Measurements from ENCODE around the gene RBBP4. TPM values are rescaled to one million over a fixed set of nuclear protein-coding genes. Genes with fewer than 3 reads are reported as not detected.

The RBBP4 gene
- total and polyA plus RNA-seq, 2 donors from 2014 or later = 49.5 to 177 TPM

GRCh38 chr1:32685498-32685897 lies 34.5 kb downstream of the RBBP4 start:
- Histone ChIP-seq H3K36me3 (ENCODE audit: control insufficient read depth in 2 of 3, insufficient read depth in 3 of 3, low read length in 3 of 3) (peaks cover 12 to 31% (median 16%) of the 10 kb centered on the region in 3 donors), H3K9me3 (ENCODE audit: control insufficient read depth in 2 of 3, insufficient read depth in 1 of 3, low read length in 3 of 3) (no peaks in the 10 kb centered on the region), H3K4me1 (ENCODE audit: control insufficient read depth in 2 of 3, insufficient read depth in 2 of 3, low read depth in 1 of 3, low read length in 3 of 3) (peaks cover 0 to 7% (median 0%) of the 10 kb centered on the region in 3 donors), H3K27ac (ENCODE audit: low read depth in 2 of 2, low read length in 2 of 2) (no peak overlapping the region), H3K27me3 (ENCODE audit: control insufficient read depth, insufficient read depth, low read length) (no peaks in the 10 kb centered on the region), H3K4me3 (ENCODE audit: low read length in 3 of 3) (no peak overlapping the region), H3K9ac (ENCODE audit: low read length in 3 of 3) (no peak overlapping the region)
- intact Hi-C loops (cut with DNase I) = no loop called here
- FAIRE-seq (no peak), DNase-seq (no peak)
- TF ChIP-seq CTCF (IDR thresholded peaks at IDR 0.05; ENCODE audit: borderline replicate concordance, extremely low read depth, insufficient read depth) = no peak

- H3K4me3 ChIP-seq (ENCODE audit: low read length in 3 of 3) = no peak overlapping the region
- H3K9me3 ChIP-seq (ENCODE audit: control insufficient read depth in 2 of 3, insufficient read depth in 1 of 3, low read length in 3 of 3) = no peaks in the 10 kb centered on the region
- no peak for TF ChIP-seq CTCF (IDR thresholded peaks at IDR 0.05; ENCODE audit: borderline replicate concordance, extremely low read depth, insufficient read depth)
- peaks cover 4 to 28% (median 10%) of the 10 kb centered on the region in 3 donors for H3K36me3 ChIP-seq (ENCODE audit: control insufficient read depth in 2 of 3, insufficient read depth in 3 of 3, low read length in 3 of 3)
- no peak overlapping the region for H3K9ac ChIP-seq (ENCODE audit: low read length in 3 of 3)
- no peaks in the 10 kb centered on the region for H3K27me3 ChIP-seq (ENCODE audit: control insufficient read depth, insufficient read depth, low read length)
- intact Hi-C loops (cut with DNase I) = no loop called here
- H3K4me1 ChIP-seq (ENCODE audit: control insufficient read depth in 2 of 3, insufficient read depth in 2 of 3, low read depth in 1 of 3, low read length in 3 of 3) = peaks cover 0 to 2% (median 0%) of the 10 kb centered on the region in 3 donors
- DNase-seq (no peak), FAIRE-seq (no peak)
- no peak overlapping the region for H3K27ac ChIP-seq (ENCODE audit: low read depth in 2 of 2, low read length in 2 of 2)
These were observed 35.4 kb downstream of the RBBP4 start for GRCh38 chr1:32686387-32686786.

- DNase-seq (peak in 1 of 5 donors; percentile 19), FAIRE-seq (no peak)
- TF ChIP-seq CTCF (IDR thresholded peaks at IDR 0.05; ENCODE audit: borderline replicate concordance, extremely low read depth, insufficient read depth) = no peak
- H3K4me3 ChIP-seq (ENCODE audit: low read length in 3 of 3) = no peak overlapping the region
- intact Hi-C loops (cut with DNase I) = no loop called here
- H3K36me3 ChIP-seq (ENCODE audit: control insufficient read depth in 2 of 3, insufficient read depth in 3 of 3, low read length in 3 of 3) = no peaks in the 10 kb centered on the region
- no peaks in the 10 kb centered on the region for H3K9me3 ChIP-seq (ENCODE audit: control insufficient read depth in 2 of 3, insufficient read depth in 1 of 3, low read length in 3 of 3)
- no peaks in the 10 kb centered on the region for H3K27me3 ChIP-seq (ENCODE audit: control insufficient read depth, insufficient read depth, low read length)
- H3K4me1 ChIP-seq (ENCODE audit: control insufficient read depth in 2 of 3, insufficient read depth in 2 of 3, low read depth in 1 of 3, low read length in 3 of 3) = peaks cover 0 to 3% (median 0%) of the 10 kb centered on the region in 3 donors
- H3K9ac ChIP-seq (ENCODE audit: low read length in 3 of 3) = no peak overlapping the region
- no peak overlapping the region for H3K27ac ChIP-seq (ENCODE audit: low read depth in 2 of 2, low read length in 2 of 2)
These were observed 42.6 kb downstream of the RBBP4 start for GRCh38 chr1:32693455-32694174.

Data from kidney (tissue), 14 donors.